B cell (primary cell): ENCODE measurements around the gene UBTD1.

Experiments used
- EZH2 ChIP-seq: IDR thresholded peaks from 2 replicates; pipeline ENCODE4 v1.6.1; 2012; ENCODE audit warnings: borderline replicate concordance, low read depth, mild to moderate bottlenecking, moderate library complexity, low read length; ENCODE audit not compliant: insufficient read depth, poor library complexity, severe bottlenecking
- TF ChIP-seq, protein P1 (sequence below): fragments of 200-600 bp; IDR thresholded peaks from one replicate; pipeline ENCODE4 v1.8.0; 2022; ENCODE audit warnings: antibody characterized with exemption, mild to moderate bottlenecking

DNA sequence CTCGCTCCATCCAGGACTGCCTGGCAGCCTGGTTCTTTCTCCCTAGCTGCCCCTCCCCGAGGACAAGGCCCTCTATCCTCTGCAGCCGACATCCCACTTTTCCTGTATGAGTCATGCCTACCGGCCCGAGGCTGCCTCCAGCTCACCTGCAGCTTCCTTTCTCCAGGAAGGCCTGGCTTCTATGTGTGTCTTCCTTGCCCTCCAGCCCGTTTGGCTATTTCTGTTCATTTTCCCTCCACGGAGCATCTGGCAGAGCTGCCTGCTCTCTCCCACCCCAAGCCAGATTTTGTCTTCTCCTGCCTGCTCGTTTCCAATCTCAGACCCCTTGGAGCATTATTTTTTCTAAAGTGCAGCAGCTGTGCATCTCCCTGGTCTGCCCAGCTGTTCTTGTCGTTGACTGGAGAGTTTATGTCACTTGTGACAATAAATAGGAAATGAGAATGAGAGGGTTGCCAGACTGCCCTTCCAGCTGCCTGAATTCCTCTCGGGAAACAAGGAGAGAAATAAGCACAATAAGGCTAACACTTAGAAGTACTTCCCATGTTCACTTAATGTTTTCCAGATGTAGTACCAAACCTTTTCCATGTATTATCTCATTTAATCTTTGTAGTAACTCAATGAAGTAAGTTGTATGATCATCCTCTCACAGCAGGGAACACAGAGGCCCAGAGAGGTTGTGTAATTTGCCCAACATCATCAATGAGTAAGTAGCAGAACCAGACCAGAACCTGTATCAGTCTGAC is 19.7 kb downstream of the UBTD1 start:
- TF ChIP-seq, protein P1, sequence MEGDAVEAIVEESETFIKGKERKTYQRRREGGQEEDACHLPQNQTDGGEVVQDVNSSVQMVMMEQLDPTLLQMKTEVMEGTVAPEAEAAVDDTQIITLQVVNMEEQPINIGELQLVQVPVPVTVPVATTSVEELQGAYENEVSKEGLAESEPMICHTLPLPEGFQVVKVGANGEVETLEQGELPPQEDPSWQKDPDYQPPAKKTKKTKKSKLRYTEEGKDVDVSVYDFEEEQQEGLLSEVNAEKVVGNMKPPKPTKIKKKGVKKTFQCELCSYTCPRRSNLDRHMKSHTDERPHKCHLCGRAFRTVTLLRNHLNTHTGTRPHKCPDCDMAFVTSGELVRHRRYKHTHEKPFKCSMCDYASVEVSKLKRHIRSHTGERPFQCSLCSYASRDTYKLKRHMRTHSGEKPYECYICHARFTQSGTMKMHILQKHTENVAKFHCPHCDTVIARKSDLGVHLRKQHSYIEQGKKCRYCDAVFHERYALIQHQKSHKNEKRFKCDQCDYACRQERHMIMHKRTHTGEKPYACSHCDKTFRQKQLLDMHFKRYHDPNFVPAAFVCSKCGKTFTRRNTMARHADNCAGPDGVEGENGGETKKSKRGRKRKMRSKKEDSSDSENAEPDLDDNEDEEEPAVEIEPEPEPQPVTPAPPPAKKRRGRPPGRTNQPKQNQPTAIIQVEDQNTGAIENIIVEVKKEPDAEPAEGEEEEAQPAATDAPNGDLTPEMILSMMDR: no peak
- no peak for TF ChIP-seq EZH2
